Epithelial cell of esophagus (primary cell): ENCODE results near the gene MYH9.

Experiments used
- DNase-seq: peaks from one replicate; pipeline ENCODE4 v3.0.0; 2010; ENCODE audit warnings: low read depth
- H3K4me3 ChIP-seq: 2 replicates; pipeline ENCODE4 v1.5.1; 2011; ENCODE audit warnings: mild to moderate bottlenecking, low read length, control low read depth
- TF ChIP-seq, protein P1 (sequence below): IDR thresholded peaks from 2 replicates; pipeline ENCODE4 v1.5.1; 2011; ENCODE audit warnings: low read depth, mild to moderate bottlenecking, low read length, control low read depth, inconsistent platforms; ENCODE audit not compliant: insufficient read depth; ENCODE audit errors: missing control alignments

The MYH9 gene

DNA sequence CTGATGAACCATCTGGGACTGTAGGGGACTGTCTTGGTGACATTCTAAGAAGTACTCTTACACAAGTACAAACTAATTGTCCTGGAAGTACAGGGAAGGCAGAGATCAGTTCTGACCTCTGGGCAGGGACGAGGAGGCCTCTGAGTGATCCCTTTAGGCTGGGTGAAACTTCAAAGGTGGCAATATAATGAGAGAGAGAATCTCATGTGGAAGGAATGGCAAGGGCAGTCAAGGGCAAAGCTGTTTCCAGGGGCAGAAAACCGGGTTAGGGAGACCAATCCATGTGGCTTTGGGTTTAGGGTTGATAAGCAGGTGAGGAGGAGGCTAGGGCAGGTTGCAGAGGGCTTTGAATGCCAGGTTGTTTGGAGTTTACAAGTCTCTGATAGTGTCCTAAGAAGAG lies 21.3 kb upstream of the MYH9 start:
- DNase-seq: no peak
- no peak overlapping the region for H3K4me3 ChIP-seq
- TF ChIP-seq, protein P1, sequence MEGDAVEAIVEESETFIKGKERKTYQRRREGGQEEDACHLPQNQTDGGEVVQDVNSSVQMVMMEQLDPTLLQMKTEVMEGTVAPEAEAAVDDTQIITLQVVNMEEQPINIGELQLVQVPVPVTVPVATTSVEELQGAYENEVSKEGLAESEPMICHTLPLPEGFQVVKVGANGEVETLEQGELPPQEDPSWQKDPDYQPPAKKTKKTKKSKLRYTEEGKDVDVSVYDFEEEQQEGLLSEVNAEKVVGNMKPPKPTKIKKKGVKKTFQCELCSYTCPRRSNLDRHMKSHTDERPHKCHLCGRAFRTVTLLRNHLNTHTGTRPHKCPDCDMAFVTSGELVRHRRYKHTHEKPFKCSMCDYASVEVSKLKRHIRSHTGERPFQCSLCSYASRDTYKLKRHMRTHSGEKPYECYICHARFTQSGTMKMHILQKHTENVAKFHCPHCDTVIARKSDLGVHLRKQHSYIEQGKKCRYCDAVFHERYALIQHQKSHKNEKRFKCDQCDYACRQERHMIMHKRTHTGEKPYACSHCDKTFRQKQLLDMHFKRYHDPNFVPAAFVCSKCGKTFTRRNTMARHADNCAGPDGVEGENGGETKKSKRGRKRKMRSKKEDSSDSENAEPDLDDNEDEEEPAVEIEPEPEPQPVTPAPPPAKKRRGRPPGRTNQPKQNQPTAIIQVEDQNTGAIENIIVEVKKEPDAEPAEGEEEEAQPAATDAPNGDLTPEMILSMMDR: no peak

DNA sequence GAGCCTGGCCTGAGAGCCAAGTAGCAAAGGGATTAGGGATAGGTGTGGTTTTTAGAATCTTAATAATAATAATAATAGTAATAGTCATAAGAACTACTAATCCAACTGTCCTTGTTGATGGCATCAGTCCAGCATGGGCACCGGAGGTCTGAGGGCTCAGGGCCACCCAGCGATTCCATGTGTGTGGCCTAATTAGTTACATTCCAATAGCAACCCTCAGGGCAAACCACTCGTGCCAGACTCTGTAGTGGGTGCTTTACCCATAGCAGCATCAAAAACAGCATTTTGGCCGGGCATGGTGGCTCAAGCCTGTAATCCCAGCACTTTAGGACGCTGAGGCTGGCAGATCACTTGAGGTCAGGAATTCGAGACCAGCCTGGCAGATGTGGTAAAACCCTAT lies 19.0 kb upstream of the MYH9 start:
- DNase-seq: no peak
- no peak overlapping the region for H3K4me3 ChIP-seq
- TF ChIP-seq, protein P1: no peak

DNA sequence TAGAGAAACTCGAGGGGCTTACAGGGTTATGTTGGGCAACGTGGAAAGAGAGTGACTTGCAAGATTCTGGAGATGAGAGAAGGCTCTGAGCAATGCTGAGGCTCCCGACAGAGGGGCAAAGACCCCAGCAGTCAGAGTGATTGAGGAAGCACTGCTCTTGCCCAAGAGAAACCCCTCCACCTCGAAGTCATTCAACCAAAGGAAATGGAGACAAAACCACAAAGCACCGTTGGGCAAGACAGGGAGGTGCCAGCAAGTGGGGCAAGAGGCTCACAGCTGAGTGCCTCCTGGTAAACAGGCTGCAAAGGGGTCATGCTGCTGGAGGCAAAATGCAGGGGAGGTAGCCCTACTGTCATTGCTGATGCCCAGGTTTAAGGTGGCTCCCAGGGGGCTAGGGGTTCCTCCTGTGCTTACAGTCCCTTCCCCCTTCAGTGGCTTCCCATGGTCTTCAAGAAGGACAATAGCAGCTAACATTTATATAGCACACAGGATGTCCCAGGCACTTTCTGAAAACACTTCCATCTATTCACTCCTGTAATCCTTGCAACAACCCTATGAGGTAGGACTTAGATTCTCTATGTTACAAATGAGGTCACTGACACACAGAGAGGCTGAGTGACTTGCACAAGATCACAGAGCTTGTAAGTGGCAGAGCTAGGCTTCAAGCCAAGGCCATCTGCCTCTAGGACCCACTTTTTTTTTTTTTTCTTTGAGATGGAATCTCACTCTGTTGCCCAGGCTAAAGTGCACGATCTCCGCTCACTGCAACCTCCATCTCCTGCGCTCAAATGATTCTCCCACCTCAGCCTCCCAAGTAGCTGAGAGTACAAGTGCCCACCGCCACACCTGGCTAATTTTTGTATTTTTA lies 18.1 kb upstream of the MYH9 start:
- TF ChIP-seq, protein P1: peak; percentile 18
- DNase-seq: peak; percentile 60
- H3K4me3 ChIP-seq: no peak overlapping the region

DNA sequence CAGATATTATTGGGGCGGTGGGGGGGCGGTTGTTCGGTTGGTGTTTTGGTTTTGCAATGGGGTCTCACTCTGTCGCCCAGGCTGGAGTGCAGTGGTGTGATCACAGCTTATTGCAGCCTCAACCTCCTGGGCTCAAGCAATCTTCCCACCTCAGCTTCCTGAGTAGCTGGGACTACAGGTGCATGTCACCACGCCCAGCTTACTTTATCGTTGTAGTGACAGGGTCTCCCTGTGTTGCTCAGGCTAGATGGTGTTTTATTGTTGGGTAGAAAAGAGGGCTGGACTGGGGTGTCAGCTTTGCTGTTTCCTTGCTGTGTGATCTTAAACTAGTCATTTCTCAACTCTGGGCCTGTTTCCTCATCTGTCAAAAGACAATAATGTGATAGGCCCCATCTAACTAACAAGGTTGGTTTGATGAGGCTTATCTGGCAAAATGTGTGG lies 17.5 kb upstream of the MYH9 start:
- TF ChIP-seq, protein P1: no peak
- DNase-seq: no peak
- H3K4me3 ChIP-seq: no peak overlapping the region

DNA sequence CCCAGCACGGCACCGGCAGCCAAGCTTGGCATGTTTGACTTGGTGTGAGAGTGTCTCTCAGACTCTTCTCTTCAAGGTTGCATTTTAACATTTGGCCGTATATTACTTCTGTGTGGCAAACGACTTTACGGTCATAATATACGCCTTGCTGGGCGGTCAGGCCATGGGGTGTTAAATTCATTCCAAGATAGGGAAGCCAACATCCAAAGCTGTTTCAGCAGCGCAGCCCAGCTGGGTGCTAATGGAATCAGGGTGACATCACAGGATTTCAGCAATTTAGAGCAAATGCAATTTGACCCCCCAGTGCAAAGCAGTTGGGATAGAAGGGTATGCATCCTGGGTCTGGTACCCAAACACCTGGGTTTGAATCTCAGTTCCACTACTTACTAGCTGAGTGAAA lies 16.7 kb upstream of the MYH9 start:
- no peak overlapping the region for H3K4me3 ChIP-seq
- DNase-seq: no peak
- TF ChIP-seq, protein P1: no peak

DNA sequence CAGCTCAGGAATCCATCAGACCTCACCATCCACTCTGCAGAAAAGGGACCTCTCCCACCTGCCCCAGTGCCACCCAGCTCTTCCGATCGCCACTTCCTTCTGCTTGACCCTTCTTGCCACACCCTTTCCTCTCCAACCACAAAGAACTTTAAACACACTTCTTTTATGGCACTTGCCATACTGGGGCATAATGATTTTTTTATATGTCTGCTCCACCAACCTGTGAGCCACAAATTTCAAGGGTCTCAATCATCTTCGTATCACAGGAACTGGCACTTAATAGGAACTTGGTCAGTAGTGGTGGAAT lies 11.7 kb upstream of the MYH9 start:
- TF ChIP-seq, protein P1: no peak
- no peak for DNase-seq
- no peak overlapping the region for H3K4me3 ChIP-seq
